Activated T-cell treated with anti-CD3 and anti-CD28 coated beads for 1 hour (primary cell): Measurements from ENCODE around the gene SF1.

Experiments
- DNase-seq: peaks from one replicate; pipeline ENCODE4 v3.0.0-alpha.2; 2020; ENCODE audit warnings: low read depth

The SF1 gene

DNA sequence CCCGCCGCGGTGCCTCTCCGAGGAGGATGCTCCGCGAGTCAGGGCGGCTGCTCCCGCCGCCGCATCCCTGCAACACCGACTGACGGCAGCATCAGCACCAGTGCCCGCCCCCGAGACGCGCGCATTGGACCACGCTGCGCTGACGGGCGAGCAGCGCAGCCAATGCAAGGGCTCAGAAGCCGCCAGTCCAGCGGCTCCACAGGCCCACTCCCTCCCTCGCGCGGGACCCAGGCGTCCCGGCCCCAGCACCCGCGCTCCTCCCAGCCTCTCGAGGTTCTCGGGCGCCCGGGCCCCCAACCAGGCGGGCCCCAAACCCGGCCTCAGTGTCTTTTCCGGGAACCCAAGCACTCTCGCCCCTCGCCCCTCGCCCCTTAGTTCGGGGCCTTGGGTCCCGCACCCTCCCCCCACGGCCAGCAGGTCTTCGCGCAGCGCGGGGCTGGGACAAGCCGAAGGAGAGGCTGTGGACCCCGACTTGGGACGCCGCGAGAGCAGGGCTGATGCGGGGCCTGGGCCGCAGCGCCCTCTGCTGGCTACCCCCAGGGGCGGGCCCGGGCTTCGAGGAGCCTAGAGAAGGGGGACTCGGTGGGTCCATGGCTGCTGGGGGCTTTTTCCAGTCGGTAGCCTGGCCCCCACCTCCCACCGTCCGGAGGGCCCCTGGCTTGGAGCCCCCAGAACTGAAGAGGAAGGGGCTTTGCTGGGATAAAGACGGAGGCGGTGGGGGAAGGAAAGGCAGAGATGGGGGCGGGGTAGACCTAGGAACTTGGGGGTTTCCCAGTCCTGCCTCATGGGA lies 55.0 kb downstream of the SF1 start, which contains the start of gene NRXN2:
Gene NRXN2, minus strand, starts transcription at position 81 of the 790 bp plus-strand sequence. CDS start 9,498 bp downstream, outside the sequence.
- peak; percentile 72 for DNase-seq

DNA sequence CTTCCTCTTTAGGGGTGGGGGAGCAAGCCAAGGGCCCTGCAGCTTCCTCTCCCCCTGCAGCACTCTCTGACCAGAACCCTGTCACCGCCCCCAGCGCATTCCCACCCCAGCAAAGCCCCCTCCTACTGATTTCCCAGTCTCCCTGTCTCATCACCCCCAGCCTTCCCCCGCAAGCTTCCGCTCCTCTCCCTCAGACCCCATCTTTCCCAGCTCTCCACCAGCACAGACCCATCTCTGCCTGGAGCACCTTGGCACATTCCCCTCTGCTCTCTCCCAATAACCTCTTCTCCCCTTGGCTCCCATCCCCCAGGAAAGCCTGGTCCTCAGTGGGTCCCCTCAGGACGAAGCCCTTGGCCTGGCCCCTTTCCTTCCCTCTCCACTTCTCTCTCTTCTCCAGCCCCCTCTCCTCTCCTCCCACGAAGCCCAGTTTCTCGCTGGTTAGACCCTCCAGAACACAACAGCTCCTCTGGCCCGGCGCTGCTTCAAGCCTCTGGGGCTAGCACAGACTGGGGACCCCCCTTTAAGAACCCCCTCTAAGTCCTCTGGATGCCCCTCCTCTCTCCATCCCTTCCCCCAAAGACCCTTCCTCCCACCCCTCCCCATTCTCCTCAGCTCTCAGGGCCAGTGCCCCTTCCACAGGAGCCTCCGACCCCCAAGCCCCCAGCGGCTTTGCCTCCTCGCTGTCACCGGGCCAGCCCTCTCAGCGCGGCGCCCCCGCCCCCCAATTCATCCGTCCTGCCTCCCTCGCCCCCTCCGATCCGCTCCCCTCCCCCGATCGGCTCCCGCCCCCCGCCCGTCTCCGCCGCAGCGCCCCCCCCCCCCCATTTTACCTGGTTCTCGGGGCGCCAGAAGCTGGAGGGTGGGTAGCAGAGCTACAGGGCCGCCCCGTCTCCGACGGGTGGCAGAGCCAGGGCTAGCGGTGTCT lies 55.9 kb downstream of the SF1 start:
- DNase-seq, result no peak

DNA sequence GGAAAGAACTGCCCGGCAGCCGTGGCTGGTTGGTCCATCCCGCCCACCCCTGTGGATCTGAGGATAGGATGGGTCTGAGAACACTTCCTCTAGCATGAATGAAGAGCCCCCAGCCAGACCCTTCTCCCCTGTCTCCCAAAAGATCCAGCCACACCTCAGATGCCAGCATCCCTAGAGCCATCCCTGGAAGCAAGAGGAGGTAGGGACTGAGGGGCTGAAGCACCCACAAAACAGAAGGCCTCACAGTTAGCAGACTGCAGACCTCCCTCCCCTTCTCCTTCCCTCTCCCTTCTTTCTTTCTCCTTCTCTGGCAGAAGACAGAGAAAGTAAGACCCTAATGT lies 57.0 kb downstream of the SF1 start:
- no peak for DNase-seq

- no peak for DNase-seq
Observed at GRCh38 chr11:64720640-64721358, 57.5 kb downstream of the SF1 start.

- DNase-seq, result no peak
Observed at GRCh38 chr11:64720167-64720566, 58.2 kb downstream of the SF1 start.

DNA sequence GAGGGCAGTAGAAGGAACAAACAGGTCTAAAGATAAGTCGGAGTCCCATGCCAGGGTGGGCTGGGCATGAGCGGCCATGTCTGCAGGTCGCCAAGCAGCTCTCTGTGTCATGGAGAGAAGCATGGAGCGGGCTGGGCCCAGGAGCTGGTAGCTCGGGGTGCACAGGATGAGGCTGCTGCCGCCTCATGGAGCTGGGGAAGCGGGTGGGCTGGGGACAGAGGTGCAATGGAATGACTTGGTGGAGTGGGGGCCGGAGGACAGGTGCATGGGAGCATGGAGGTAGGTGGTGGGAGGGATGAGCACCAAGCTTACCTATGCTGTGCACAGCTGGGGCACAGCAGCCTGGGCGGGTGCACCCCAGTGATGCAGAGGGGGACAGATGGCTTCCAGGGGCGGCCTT lies 58.9 kb downstream of the SF1 start:
- DNase-seq, result no peak

DNA sequence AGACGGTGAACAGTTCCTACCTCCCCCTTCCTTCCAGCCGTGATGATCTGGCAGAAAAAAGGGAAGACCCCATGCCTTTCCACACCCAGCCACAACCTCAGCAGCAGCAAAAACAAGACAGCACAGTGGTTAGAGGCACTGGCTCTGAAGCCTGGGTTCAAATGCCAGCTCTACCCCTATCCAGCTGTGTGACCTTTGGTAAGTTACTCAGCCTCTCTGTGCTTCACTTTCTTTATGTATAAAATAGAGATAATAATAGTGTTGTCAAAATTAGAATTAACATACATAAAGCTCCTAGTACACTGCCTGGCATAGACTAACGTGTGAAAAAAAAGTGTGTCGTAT lies 59.6 kb downstream of the SF1 start:
- DNase-seq, result no peak

DNA sequence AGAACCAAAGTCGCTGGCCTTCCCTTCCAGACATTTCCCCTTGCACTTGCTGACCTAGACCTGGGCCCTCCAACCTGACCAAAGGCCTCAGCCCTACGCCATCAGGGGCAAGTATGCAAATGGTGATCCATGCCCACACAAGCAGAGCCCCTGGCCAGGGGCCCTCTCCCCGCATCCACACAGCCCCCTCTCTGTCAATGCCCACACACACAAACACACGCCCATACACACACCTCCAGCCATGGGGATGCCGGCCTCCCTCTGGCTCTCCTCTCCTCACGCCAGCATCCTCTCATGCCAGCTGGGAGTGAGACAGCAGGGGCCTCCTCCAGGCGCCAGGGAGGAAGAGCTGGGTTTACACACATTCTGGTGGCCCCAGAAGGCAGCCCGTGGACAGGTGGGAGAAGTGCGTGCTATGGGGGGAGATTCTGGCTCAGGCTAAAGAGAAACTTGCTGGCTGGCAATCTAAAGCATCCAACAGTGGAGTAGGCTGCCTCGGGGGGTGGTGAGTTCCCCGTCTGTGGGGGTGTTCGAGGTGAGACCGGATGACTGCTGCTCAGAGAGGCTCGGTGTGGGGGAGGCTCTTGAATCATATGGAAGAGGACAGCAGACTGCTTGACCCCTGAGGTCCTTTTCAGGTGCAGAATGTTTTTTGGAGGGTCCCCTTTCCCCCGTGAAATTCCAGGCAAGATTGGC lies 60.1 kb downstream of the SF1 start:
- DNase-seq, result no peak

DNA sequence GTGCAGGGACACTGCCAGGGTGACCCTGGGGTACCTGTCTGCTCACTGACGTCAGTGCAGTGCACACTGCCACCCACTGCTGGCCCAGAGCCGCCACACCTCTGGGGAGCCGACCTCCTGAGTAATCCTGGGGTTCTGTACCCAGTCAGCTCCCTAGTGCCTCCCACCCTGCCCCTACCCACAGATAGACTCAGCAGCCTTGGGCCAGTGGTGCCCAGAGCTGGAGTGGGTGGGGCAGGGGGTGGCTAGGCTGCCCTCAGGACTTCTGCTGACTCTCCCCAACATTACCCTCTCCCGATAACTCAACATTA lies 61.1 kb downstream of the SF1 start:
- no peak for DNase-seq

DNA sequence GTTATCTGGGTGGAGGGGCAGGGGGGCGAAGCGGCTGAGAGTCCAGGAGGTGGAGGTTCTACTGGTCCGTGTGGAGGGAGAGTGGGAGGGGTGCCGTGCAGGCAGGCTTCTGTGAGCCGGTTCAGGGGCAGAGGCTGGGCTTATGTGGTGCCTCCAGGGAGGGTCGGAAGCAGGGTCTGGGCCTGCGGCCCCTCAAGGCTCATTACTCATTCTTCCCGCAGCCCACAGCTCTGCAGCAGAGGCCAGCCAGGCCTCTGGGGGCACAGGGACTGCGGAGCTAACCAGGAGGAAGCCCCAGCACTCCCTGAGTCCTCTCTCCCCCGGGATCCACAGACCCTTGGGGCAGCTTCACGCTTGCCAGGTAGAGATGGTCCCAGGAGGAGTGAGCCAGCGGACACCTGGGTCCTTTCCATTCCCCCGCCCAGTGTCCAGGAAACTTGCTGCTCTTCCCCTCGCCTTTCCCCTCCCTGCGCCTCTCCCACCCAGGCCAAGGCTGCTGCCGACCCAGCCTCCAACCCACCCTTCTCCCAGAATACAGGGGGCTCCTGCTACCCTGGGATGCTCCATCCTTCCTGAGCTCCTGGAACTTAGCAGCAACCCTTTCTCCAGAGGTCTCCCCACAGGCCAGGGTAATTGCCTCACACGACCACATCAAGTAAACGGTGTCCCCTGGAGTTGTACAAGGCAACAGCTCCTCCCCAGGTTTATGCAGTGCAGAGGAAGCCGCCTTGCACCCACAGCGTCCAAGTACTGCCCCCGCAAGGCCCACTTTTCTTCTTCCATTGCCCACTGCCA lies 61.7 kb downstream of the SF1 start:
- DNase-seq, result no peak

- DNase-seq, result no peak
Observed at GRCh38 chr11:64715756-64716472, 62.4 kb downstream of the SF1 start.

DNA sequence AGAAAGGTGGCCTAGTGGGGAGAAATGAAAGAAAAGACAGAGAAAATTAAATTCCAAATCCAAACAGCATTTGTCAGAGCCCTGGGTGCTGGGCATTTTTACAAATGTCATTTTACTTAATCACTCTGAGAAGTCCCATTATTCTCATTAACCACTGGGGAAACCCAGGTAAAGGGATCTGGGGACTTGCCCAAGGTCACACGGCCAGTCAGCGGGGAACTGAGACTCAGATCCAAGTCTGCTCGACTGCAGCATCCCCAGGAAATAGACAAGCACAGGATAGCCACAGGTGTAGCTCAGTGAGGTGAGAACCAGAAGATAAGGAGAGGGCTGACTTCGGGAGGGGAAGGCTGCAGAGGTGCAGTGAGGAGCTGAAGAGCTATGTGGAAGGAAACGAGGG lies 63.2 kb downstream of the SF1 start:
- DNase-seq, result no peak

- no peak for DNase-seq
Observed at GRCh38 chr11:64714666-64715065, 63.7 kb downstream of the SF1 start.
